ENCODE measurements around the gene SLC5A9. TPM values are rescaled to one million over a fixed set of nuclear protein-coding genes. Genes with fewer than 3 reads are reported as not detected.

The SLC5A9 gene
- total and polyA plus RNA-seq, 2 of the 4 experiments (the other 2 are of a cell fraction), result not detected

DNA sequence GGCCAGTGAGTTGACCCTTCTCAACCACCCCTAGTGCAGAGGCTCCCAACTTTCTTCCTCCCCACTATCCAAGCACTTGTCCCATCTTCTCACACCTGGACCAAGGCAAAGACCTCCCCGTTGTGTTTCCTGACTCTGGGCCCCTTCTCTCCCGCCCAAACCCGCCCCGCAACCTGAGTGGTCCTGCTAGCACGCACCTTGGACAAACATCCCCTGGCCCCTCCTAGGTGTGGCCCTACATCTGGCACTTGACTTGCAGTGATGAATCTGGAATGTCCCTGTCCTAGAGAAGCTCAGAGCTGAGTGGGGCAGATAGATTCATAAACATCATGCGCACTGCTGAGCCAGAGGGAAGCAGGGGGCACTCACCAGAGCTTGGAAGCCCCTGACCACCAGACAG lies 2.3 kb downstream of the SLC5A9 start:
- no peak overlapping the region for H3K9ac ChIP-seq (ENCODE audit: low read depth, low read length)
- H3K27me3 ChIP-seq (ENCODE audit: control insufficient read depth, insufficient read depth, low read length), result no peaks in the 10 kb centered on the region; the same call in 1 of the 2 replicates
- H4K91ac ChIP-seq (ENCODE audit: insufficient read depth, low read depth, low read length), result no peak overlapping the region
- H4K8ac ChIP-seq (ENCODE audit: low read depth in 2 of 2, low read length in 2 of 2), result no peak overlapping the region
- no peak overlapping the region for H3K4me2 ChIP-seq (ENCODE audit: low read depth, low read length)
- H2BK120ac ChIP-seq (ENCODE audit: low read depth, low read length), result no peak overlapping the region
- WGBS, 2 experiments (ENCODE audit: extremely low coverage in 2 of 2, insufficient read length in 1 of 2), result 83% methylated on average over 4 of the region's 6 CpGs; no CpG with 5 or more reads in 1 of the 2 experiments
- intact Hi-C loops (cut with micrococcal nuclease) (no loop called here), dilution Hi-C loops (cut with HindIII; ENCODE audit: low sequenced_read_pairs, unreplicated experiment) (no loop called here), in situ Hi-C loops (cut with MboI; ENCODE audit: low sequenced_read_pairs) (no loop called here)
- no TSS peak for BruUV-seq (replicated peaks)
- no peak for ATAC-seq (ENCODE audit: low read depth)
- no peaks in the 10 kb centered on the region for H3K4me1 ChIP-seq (ENCODE audit: control insufficient read depth, insufficient read depth, low read length)
- H2AFZ ChIP-seq (replicated peaks; ENCODE audit: low read length, poor library complexity), result no peak overlapping the region
- H3K4me3 ChIP-seq (ENCODE audit: insufficient read depth, low read depth, low read length), result no peak overlapping the region
- H3K4ac ChIP-seq (ENCODE audit: low read depth, low read length), result no peak overlapping the region
- no peak for TF ChIP-seq POLR2A (IDR thresholded peaks at IDR 0.05; ENCODE audit: low read depth, low read length)
- TF ChIP-seq RFX5 (IDR thresholded peaks at IDR 0.05; ENCODE audit: low read depth, low read length), result no peak
- TF ChIP-seq MXI1 (IDR thresholded peaks at IDR 0.05; ENCODE audit: borderline replicate concordance, low read depth, low read length), result no peak
- TF ChIP-seq, protein P1, sequence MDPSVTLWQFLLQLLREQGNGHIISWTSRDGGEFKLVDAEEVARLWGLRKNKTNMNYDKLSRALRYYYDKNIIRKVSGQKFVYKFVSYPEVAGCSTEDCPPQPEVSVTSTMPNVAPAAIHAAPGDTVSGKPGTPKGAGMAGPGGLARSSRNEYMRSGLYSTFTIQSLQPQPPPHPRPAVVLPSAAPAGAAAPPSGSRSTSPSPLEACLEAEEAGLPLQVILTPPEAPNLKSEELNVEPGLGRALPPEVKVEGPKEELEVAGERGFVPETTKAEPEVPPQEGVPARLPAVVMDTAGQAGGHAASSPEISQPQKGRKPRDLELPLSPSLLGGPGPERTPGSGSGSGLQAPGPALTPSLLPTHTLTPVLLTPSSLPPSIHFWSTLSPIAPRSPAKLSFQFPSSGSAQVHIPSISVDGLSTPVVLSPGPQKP (IDR thresholded peaks at IDR 0.05; ENCODE audit: borderline replicate concordance, low read depth, low read length), result no peak
- TF ChIP-seq MAFK (IDR thresholded peaks at IDR 0.05; ENCODE audit: low read depth, low read length), result no peak
- no peak for DNase-seq
- H3K36me3 ChIP-seq (ENCODE audit: control insufficient read depth, insufficient read depth, low read length), result no peaks in the 10 kb centered on the region
- H3K23ac ChIP-seq (ENCODE audit: low read depth, low read length), result no peak overlapping the region
- no peaks in the 10 kb centered on the region for H4K20me1 ChIP-seq (ENCODE audit: insufficient read depth, low read length)
- H2AK9ac ChIP-seq (replicated peaks; ENCODE audit: low read depth, low read length, poor library complexity), result no peak overlapping the region
- H2AK5ac ChIP-seq (ENCODE audit: low read depth, low read length), result no peak overlapping the region
- H3K18ac ChIP-seq (ENCODE audit: low read depth, low read length), result no peak overlapping the region
- H2BK15ac ChIP-seq (ENCODE audit: low read depth, low read length), result no peak overlapping the region
- H2BK20ac ChIP-seq (ENCODE audit: low read depth, low read length), result no peak overlapping the region
- no peak overlapping the region for H4K5ac ChIP-seq (ENCODE audit: low read depth, low read length)
- H3K79me1 ChIP-seq (ENCODE audit: low read depth in 1 of 2, low read length in 2 of 2), result no peaks in the 10 kb centered on the region
- no peak overlapping the region for H3K27ac ChIP-seq (ENCODE audit: insufficient read depth, low read length)
- no peak overlapping the region for H3K14ac ChIP-seq (replicated peaks; ENCODE audit: low read depth, low read length)
- no peaks in the 10 kb centered on the region for H3K9me1 ChIP-seq (ENCODE audit: insufficient read depth, low read length)
- ChIA-PET CTCF (interaction anchor here (0.7 kb wide), 1 partner anchor 505 kb away, joined by 3 read pairs; no protein-coding TSS in a partner anchor), POLR2A (ENCODE audit: unreplicated experiment) (no interaction called here)
- no peak overlapping the region for H2BK5ac ChIP-seq (ENCODE audit: low read depth, low read length, poor library complexity, severe bottlenecking)
- H3K9me3 ChIP-seq (ENCODE audit: control insufficient read depth, insufficient read depth, low read length), result no peaks in the 10 kb centered on the region; the same call in 1 of the 2 replicates
- no peak overlapping the region for H3K56ac ChIP-seq (ENCODE audit: extremely low read depth, insufficient read depth, low read length)
